Right lobe of liver (tissue), 4 donors: ENCODE measurements around the gene MYL4.

Experiments
- CTCF ChIP-seq, 4 donors: fragments of 200-600 bp in 3 of 4; fragments of 450-650 bp in 1 of 4; IDR thresholded peaks; one replicate each; pipeline versions ENCODE4 v1.5.1 to v1.8.0; 2016 to 2022; ENCODE audit warnings: antibody characterized with exemption in 4 of 4, mild to moderate bottlenecking in 2 of 4
- POLR2A ChIP-seq: fragments of 450-650 bp; IDR thresholded peaks from one replicate; pipeline ENCODE4 v1.6.1; 2017; ENCODE audit warnings: antibody characterized with exemption, mild to moderate bottlenecking
- donor health status: DM: no; HTN: no; CAD: no.
- donor health status: DM: no; HTN: no; CAD: no.
- donor health status: DM: no; HTN: yes; CAD: no.

GRCh38 chr17:47232465-47232864 lies 23.3 kb downstream of the MYL4 start:
- TF ChIP-seq CTCF (IDR thresholded peaks at IDR 0.05): no peak
- no peak for TF ChIP-seq POLR2A
